ENCODE results near the gene CHL1. TPM values are rescaled to one million over a fixed set of nuclear protein-coding genes. Genes with fewer than 3 reads are reported as not detected.
A peak's percentile ranks its signal among the peaks of the same experiment; 100 is the strongest.

CHL1 gene
- total RNA-seq, 4 donors from 2014 or later, result 3.7 to 44.3 (median 23.4) TPM

- H3K27me3 ChIP-seq, result peaks cover 0 to 51% (median 2%) of the 10 kb centered on the region in 4 donors
- H3K27ac ChIP-seq, result no peak overlapping the region
- WGBS, 2 donors, result 55 to 72% methylated on average over 3 of the region's 3 CpGs
- no peaks in the 10 kb centered on the region for H3K9me3 ChIP-seq
- no peak for DNase-seq
- H3K4me3 ChIP-seq, result no peak overlapping the region
- TF ChIP-seq POLR2A (IDR thresholded peaks at IDR 0.05) (no peak), CTCF (IDR thresholded peaks at IDR 0.05) (no peak)
- H3K4me1 ChIP-seq, result peaks cover 7 to 29% (median 18%) of the 10 kb centered on the region in 3 donors
- intact Hi-C loops (cut with DNase I), result no loop called here
- H3K36me3 ChIP-seq, result no peaks in the 10 kb centered on the region
Observed at GRCh38 chr3:194421-194820, 2.1 kb upstream of the CHL1 start.

- H3K27ac ChIP-seq, result no peak overlapping the region
- peaks cover 0 to 51% (median 2%) of the 10 kb centered on the region in 4 donors for H3K27me3 ChIP-seq
- H3K4me1 ChIP-seq, result peaks cover 7 to 29% (median 18%) of the 10 kb centered on the region in 3 donors
- H3K36me3 ChIP-seq, result no peaks in the 10 kb centered on the region
- no peak for DNase-seq
- intact Hi-C loops (cut with DNase I), result no loop called here
- no peak overlapping the region for H3K4me3 ChIP-seq
- TF ChIP-seq CTCF (IDR thresholded peaks at IDR 0.05) (no peak), POLR2A (IDR thresholded peaks at IDR 0.05) (no peak)
- WGBS, 2 donors, result 36 to 38% methylated on average over 6 of the region's 6 CpGs
- no peaks in the 10 kb centered on the region for H3K9me3 ChIP-seq
Observed at GRCh38 chr3:195666-196065, 897 bp upstream of the CHL1 start.

- peak overlapping the region; percentile 50 to 73 (median 60) for H3K4me3 ChIP-seq
- TF ChIP-seq CTCF (IDR thresholded peaks at IDR 0.05), result no peak
- TF ChIP-seq POLR2A (IDR thresholded peaks at IDR 0.05), result no peak
- peak overlapping the region; percentile 28 to 67 (median 53) for H3K27ac ChIP-seq
- no peaks in the 10 kb centered on the region for H3K36me3 ChIP-seq
- WGBS, 2 donors, result 0% methylated on average over 4 to 11 of the region's 56 CpGs
- H3K27me3 ChIP-seq, result peaks cover 0 to 51% (median 2%) of the 10 kb centered on the region in 4 donors
- no peaks in the 10 kb centered on the region for H3K9me3 ChIP-seq
- peaks cover 7 to 29% (median 18%) of the 10 kb centered on the region in 3 donors for H3K4me1 ChIP-seq
- DNase-seq, result no peak
- intact Hi-C loops (cut with DNase I), result no loop called here
Observed at GRCh38 chr3:197149-197827, 725 bp downstream of the CHL1 start.

- Histone ChIP-seq H3K36me3 (no peaks in the 10 kb centered on the region), H3K4me1 (peaks cover 7 to 29% (median 18%) of the 10 kb centered on the region in 3 donors), H3K27ac (peak overlapping the region; percentile 28 to 67 (median 53)), H3K27me3 (peaks cover 0 to 51% (median 2%) of the 10 kb centered on the region in 4 donors), H3K4me3 (peak overlapping the region; percentile 50 to 73 (median 60)), H3K9me3 (no peaks in the 10 kb centered on the region)
- TF ChIP-seq CTCF (IDR thresholded peaks at IDR 0.05) (no peak), POLR2A (IDR thresholded peaks at IDR 0.05) (no peak)
- intact Hi-C loops (cut with DNase I), result no loop called here
- WGBS, 2 donors, result 0 to 4% methylated on average over 8 to 14 of the region's 66 CpGs
- no peak for DNase-seq
Observed at GRCh38 chr3:197828-198491, 1.4 kb downstream of the CHL1 start.

- 87 to 93% methylated on average over 2 of the region's 2 CpGs for WGBS, 2 donors
- no peak overlapping the region for H3K27ac ChIP-seq
- peaks cover 0 to 44% (median 2%) of the 10 kb centered on the region in 4 donors for H3K27me3 ChIP-seq
- H3K36me3 ChIP-seq, result no peaks in the 10 kb centered on the region
- peaks cover 7 to 29% (median 18%) of the 10 kb centered on the region in 3 donors for H3K4me1 ChIP-seq
- intact Hi-C loops (cut with DNase I), result no loop called here
- TF ChIP-seq POLR2A (IDR thresholded peaks at IDR 0.05) (no peak), CTCF (IDR thresholded peaks at IDR 0.05) (no peak)
- no peak for DNase-seq
- no peak overlapping the region for H3K4me3 ChIP-seq
- no peaks in the 10 kb centered on the region for H3K9me3 ChIP-seq
Observed at GRCh38 chr3:199835-200234, 3.3 kb downstream of the CHL1 start.

All from esophagus squamous epithelium (tissue), 5 donors.